Fibroblast of mammary gland (primary cell): ENCODE data around the gene SPEM3.

ENCODE experiments used
- DNase-seq: peaks from one replicate; pipeline ENCODE4 v3.0.0-alpha.2; 2010; ENCODE audit warnings: low read depth
- H3K4me3 ChIP-seq: 2 replicates; pipeline ENCODE4 v1.5.1; 2011; ENCODE audit warnings: low read depth, mild to moderate bottlenecking, low read length, moderate library complexity; ENCODE audit not compliant: control insufficient read depth
- TF ChIP-seq, protein P1 (sequence below): conservative IDR thresholded peaks from 2 replicates; pipeline ENCODE4 v1.5.1; 2011; ENCODE audit warnings: low read depth, low read length, inconsistent platforms; ENCODE audit not compliant: control insufficient read depth, insufficient read depth

Gene SPEM3

GRCh38 chr17:7426896-7427489 is 1.7 kb upstream of the SPEM3 start:
- H3K4me3 ChIP-seq: no peak overlapping the region
- TF ChIP-seq, protein P1, sequence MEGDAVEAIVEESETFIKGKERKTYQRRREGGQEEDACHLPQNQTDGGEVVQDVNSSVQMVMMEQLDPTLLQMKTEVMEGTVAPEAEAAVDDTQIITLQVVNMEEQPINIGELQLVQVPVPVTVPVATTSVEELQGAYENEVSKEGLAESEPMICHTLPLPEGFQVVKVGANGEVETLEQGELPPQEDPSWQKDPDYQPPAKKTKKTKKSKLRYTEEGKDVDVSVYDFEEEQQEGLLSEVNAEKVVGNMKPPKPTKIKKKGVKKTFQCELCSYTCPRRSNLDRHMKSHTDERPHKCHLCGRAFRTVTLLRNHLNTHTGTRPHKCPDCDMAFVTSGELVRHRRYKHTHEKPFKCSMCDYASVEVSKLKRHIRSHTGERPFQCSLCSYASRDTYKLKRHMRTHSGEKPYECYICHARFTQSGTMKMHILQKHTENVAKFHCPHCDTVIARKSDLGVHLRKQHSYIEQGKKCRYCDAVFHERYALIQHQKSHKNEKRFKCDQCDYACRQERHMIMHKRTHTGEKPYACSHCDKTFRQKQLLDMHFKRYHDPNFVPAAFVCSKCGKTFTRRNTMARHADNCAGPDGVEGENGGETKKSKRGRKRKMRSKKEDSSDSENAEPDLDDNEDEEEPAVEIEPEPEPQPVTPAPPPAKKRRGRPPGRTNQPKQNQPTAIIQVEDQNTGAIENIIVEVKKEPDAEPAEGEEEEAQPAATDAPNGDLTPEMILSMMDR: no peak
- DNase-seq: no peak

DNA sequence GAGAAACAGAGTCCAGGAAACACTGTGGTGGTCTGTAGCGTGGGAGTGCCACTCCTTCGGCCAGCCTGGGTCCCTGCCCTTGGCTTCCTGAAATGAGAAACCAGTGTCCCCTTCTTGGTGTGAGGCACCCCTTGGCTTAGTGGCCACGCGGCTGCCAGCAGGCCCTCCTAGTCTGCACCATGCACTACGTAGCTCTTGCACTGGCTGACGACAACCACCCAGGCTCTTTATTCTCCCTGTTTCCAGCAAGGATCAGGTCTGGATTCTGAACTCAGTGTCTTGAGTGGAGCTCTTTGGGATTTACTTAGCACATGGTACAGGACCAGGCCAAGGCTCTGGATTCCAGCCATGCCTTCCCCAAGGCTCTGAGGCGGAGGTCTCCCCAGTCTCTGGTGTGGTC is 1.1 kb upstream of the SPEM3 start:
- DNase-seq: no peak
- no peak overlapping the region for H3K4me3 ChIP-seq
- TF ChIP-seq, protein P1: no peak

GRCh38 chr17:7429722-7430121 is 1.1 kb downstream of the SPEM3 start:
- H3K4me3 ChIP-seq: no peak overlapping the region
- TF ChIP-seq, protein P1: no peak
- DNase-seq: no peak

DNA sequence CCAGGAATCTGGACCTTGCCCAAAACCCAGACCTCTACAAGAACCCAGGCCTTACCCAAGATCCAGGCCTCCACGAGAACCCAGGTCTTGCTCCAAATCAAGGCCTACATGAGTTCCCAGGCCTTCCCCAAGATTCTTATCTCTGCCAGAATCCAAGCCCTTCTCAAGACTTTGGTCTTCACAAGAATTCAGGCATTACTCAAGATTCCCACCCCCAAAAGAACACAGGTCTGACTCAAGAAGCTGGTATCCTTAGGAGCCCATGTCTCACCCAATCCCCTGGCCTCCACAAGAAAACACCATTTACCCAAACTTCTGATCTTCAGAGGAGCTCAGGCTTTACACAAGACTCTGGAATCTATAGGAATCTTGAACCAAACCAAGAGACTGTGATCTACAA is 2.6 kb downstream of the SPEM3 start:
- no peak for DNase-seq
- H3K4me3 ChIP-seq: no peak overlapping the region
- TF ChIP-seq, protein P1: no peak

- TF ChIP-seq, protein P1: no peak
- H3K4me3 ChIP-seq: no peak overlapping the region
- no peak for DNase-seq
Observed at GRCh38 chr17:7432296-7432695, 3.6 kb downstream of the SPEM3 start.

DNA sequence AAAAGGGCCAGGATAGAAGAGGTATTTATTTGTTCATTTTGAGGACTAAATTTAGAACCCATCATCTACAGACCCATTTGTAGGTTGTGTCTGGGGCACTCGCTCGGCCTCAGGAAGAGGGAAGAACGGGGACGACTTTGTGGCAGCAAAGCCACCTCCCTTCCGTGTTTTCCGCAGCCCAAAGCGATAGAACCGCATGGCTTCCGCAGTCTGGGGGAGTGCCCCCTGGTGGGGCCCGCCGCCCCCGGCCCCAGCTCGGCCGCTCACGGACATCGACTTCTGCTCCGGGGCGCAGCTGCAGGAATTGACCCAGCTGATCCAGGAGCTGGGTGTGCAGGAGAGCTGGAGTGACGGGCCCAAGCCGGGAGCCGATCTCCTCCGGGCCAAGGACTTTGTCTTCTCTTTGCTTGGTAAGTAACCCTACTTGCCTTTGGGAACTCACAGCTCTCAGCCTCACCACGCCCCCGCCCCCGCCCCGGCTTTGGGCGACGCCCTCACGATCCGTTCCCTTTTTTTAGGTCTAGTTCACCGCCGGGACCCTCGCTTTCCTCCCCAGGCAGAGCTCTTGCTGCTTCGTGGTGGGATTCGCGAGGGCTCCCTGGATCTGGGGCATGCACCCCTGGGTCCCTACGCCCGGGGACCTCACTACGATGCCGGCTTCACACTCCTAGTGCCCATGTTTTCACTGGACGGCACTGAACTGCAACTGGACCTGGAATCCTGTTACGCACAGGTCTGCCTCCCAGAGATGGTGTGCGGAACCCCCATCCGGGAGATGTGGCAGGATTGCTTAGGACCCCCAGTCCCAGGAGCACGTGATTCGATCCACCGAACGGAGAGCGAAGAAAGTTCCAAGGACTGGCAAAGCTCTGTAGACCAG is 7.3 kb downstream of the SPEM3 start:
- no peak for DNase-seq
- TF ChIP-seq, protein P1: no peak
- H3K4me3 ChIP-seq: peak overlapping the region; percentile 20
